A673 (cell line): ENCODE results near the gene ZNF341. TPM values are rescaled to one million over a fixed set of nuclear protein-coding genes. Genes with fewer than 3 reads are reported as not detected.

Source experiments
- BruUV-seq: library from RNA; stranded (reverse); fragments of 400-500 nt; replicated peaks from 2 replicates; lab custom pipeline; 2021; lab: Mats Ljungman, UMichigan
- CTCF ChIA-PET: fragments of 300-600 bp; sonication (Branson Sonifier 250); formaldehyde crosslinking; loops from one replicate; lab custom pipeline; 2022; ENCODE audit warnings: antibody characterized with exemption; lab: Charles Lee
- POLR2A ChIA-PET: fragments of 300-600 bp; sonication (Branson Sonifier 250); formaldehyde crosslinking; loops from one replicate; lab custom pipeline; 2022; ENCODE audit warnings: antibody characterized with exemption; ENCODE audit not compliant: low non-redundant PET; lab: Charles Lee
- DNase-seq: peaks from one replicate; pipeline ENCODE4 v3.0.0-alpha.2; 2015; ENCODE audit warnings: low spot score
- H3K27ac ChIP-seq: fragments of 200-600 bp; sonication (generic); 2 replicates; pipeline ENCODE4 v1.5.1; 2016; ENCODE audit warnings: mixed run types, low read depth, mild to moderate bottlenecking, mixed read lengths, antibody characterized with exemption, low read length; ENCODE audit not compliant: poor library complexity, severe bottlenecking
- H3K27me3 ChIP-seq: fragments of 200-600 bp; sonication (generic); replicated peaks from 2 replicates; pipeline ENCODE4 v1.6.1; 2017; ENCODE audit warnings: mixed run types, low read depth, mild to moderate bottlenecking, mixed read lengths, antibody characterized with exemption, low read length; ENCODE audit not compliant: insufficient read depth, poor library complexity
- H3K36me3 ChIP-seq: fragments of 200-600 bp; sonication (generic); 2 replicates; pipeline ENCODE4 v1.6.1; 2016; ENCODE audit warnings: mixed run types, mild to moderate bottlenecking, mixed read lengths, antibody characterized with exemption, low read length; ENCODE audit not compliant: insufficient read depth, poor library complexity, severe bottlenecking
- H3K4me1 ChIP-seq: fragments of 200-600 bp; sonication (generic); 2 replicates; pipeline ENCODE4 v1.6.1; 2017; ENCODE audit warnings: mixed run types, mild to moderate bottlenecking, mixed read lengths, antibody characterized with exemption, low read length; ENCODE audit not compliant: insufficient read depth, poor library complexity, severe bottlenecking
- H3K4me3 ChIP-seq: fragments of 200-600 bp; sonication (generic); 2 replicates; pipeline ENCODE4 v1.5.1; 2016; ENCODE audit warnings: low read depth, mixed run types, mild to moderate bottlenecking, mixed read lengths, low read length; ENCODE audit not compliant: poor library complexity, severe bottlenecking
- H3K9me3 ChIP-seq: fragments of 200-600 bp; sonication (generic); 2 replicates; pipeline ENCODE4 v1.6.1; 2016; ENCODE audit warnings: mixed run types, low read depth, mild to moderate bottlenecking, mixed read lengths, antibody characterized with exemption, low read length; ENCODE audit not compliant: poor library complexity, severe bottlenecking
- EZH2 ChIP-seq: fragments of 200-600 bp; sonication (generic); IDR thresholded peaks from 2 replicates; pipeline ENCODE4 v1.6.1; 2017; ENCODE audit warnings: borderline replicate concordance, low read depth, mild to moderate bottlenecking, mixed read lengths, antibody characterized with exemption, low read length; ENCODE audit not compliant: poor library complexity, severe bottlenecking
- intact Hi-C: fragments of 100-400 bp; cut with micrococcal nuclease; formaldehyde crosslinking; loops from one replicate; pipeline ENCODE4 v1.10.0; 2022; ENCODE audit not compliant: unreplicated experiment
- total RNA-seq: library from RNA; stranded (reverse); gene quantifications from 2 replicates; pipeline ENCODE4 v1.2.3, GENCODE V29; 2021
- TF ChIP-seq, protein P1 (sequence below): fragments of 300-800, 200-600 bp; sonication (generic); conservative IDR thresholded peaks from 2 replicates; pipeline ENCODE4 v1.5.1; 2017; ENCODE audit warnings: low read depth, mild to moderate bottlenecking, antibody characterized with exemption, low read length, moderate library complexity, mixed read lengths

Gene ZNF341
- total RNA-seq, 1 experiment from 2014 or later, result 5.0 TPM

DNA sequence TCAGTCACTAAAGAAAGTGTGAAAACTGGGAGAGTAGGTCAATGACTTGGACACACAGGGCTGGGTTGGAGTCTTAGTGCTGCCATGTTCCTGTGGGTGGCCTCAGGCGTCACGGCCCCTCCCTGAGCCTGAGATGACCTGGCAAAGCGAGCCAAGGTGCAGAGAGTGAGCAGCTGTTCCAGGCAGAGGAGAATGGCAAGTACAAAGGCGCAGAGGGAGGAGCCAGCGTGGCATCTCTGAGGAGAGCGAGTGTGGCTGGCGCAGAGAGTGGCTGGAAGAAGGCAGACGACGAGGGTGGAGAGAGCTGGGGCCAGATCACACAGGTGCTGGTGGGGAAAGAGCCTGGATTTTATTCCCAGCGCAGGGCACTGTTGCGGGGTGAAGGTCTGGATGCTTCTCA is 58.8 kb downstream of the ZNF341 start:
- Histone ChIP-seq H3K27ac (no peak overlapping the region), H3K4me1 (no peaks in the 10 kb centered on the region), H3K36me3 (no peaks in the 10 kb centered on the region), H3K9me3 (no peaks in the 10 kb centered on the region), H3K4me3 (no peak overlapping the region), H3K27me3 (no peaks in the 10 kb centered on the region)
- no peak for DNase-seq
- CTCF ChIA-PET, result interaction anchor here (0.6 kb wide), 1 partner anchor 174 kb away, joined by 3 read pairs; no protein-coding TSS in a partner anchor
- no TSS peak for BruUV-seq
- TF ChIP-seq, protein P1, sequence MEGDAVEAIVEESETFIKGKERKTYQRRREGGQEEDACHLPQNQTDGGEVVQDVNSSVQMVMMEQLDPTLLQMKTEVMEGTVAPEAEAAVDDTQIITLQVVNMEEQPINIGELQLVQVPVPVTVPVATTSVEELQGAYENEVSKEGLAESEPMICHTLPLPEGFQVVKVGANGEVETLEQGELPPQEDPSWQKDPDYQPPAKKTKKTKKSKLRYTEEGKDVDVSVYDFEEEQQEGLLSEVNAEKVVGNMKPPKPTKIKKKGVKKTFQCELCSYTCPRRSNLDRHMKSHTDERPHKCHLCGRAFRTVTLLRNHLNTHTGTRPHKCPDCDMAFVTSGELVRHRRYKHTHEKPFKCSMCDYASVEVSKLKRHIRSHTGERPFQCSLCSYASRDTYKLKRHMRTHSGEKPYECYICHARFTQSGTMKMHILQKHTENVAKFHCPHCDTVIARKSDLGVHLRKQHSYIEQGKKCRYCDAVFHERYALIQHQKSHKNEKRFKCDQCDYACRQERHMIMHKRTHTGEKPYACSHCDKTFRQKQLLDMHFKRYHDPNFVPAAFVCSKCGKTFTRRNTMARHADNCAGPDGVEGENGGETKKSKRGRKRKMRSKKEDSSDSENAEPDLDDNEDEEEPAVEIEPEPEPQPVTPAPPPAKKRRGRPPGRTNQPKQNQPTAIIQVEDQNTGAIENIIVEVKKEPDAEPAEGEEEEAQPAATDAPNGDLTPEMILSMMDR, result no peak
- TF ChIP-seq EZH2, result no peak
- POLR2A ChIA-PET, result no interaction called here
- intact Hi-C loops, result loop anchor here (5.0 to 10.0 kb wide), 2 partner anchors 277 to 334 kb away; no protein-coding TSS in a partner anchor

DNA sequence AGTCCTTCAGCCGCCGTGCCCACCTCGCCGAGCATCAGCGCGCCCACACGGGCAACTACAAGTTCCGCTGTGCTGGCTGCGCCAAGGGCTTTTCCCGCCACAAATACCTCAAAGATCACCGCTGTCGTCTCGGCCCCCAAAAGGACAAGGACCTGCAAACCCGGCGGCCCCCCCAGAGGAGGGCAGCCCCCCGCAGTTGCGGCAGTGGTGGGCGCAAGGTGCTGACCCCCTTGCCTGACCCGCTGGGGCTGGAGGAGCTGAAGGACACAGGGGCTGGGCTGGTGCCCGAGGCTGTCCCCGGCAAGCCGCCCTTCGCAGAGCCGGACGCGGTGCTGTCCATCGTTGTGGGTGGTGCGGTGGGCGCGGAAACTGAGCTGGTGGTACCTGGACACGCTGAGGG is 59.2 kb downstream of the ZNF341 start:
- POLR2A ChIA-PET, result no interaction called here
- Histone ChIP-seq H3K4me3 (no peak overlapping the region), H3K4me1 (no peaks in the 10 kb centered on the region), H3K9me3 (no peaks in the 10 kb centered on the region), H3K36me3 (no peaks in the 10 kb centered on the region), H3K27me3 (no peaks in the 10 kb centered on the region), H3K27ac (no peak overlapping the region)
- CTCF ChIA-PET, result interaction anchor here (0.6 kb wide), 1 partner anchor 174 kb away, joined by 3 read pairs; no protein-coding TSS in a partner anchor
- BruUV-seq, result no TSS peak
- intact Hi-C loops, result loop anchor here (5.0 to 10.0 kb wide), 2 partner anchors 276 to 334 kb away; no protein-coding TSS in a partner anchor
- TF ChIP-seq, protein P1, result no peak
- TF ChIP-seq EZH2, result no peak
- DNase-seq, result no peak

DNA sequence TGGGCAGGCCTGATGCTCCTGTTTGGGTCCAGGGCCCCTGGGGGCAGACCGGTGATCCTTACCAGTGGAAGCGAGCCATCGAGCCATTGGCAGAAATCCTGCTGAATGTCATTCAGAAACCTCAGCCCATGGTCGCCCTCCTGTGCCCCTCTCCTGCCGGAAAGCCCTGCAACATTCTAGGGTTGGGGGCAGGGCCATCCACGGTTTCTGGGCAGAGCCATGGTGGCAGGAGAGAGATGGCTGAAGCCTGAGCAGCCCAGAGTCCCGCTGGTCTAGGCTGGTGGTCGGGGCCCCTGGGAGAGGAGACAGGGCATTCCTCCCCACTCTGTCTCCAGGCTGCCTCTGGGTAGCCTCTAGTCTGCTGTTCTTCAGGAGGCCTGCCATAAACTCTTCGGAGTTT is 59.7 kb downstream of the ZNF341 start:
- H3K9me3 ChIP-seq, result no peaks in the 10 kb centered on the region
- TF ChIP-seq EZH2, result no peak
- TF ChIP-seq, protein P1, result no peak
- ChIA-PET CTCF (interaction anchor here (0.5 to 1.5 kb wide), 5 partner anchors 10 to 338 kb away, joined by 3 to 8 read pairs (median 4); partner anchors contain the start of gene CHMP4B), POLR2A (no interaction called here)
- no peaks in the 10 kb centered on the region for H3K27me3 ChIP-seq
- BruUV-seq, result no TSS peak
- H3K36me3 ChIP-seq, result no peaks in the 10 kb centered on the region
- H3K4me1 ChIP-seq, result no peaks in the 10 kb centered on the region
- no peak for DNase-seq
- no peak overlapping the region for H3K4me3 ChIP-seq
- intact Hi-C loops, result loop anchor here (5.0 to 10.0 kb wide), 2 partner anchors 276 to 333 kb away; no protein-coding TSS in a partner anchor
- no peak overlapping the region for H3K27ac ChIP-seq
